HepG2 (cell line): Measurements from ENCODE around the gene TSC22D4. TPM values are rescaled to one million over a fixed set of nuclear protein-coding genes. Genes with fewer than 3 reads are reported as not detected.

ENCODE experiments used
- AFF4 ChIP-seq: sonication (generic); formaldehyde crosslinking; IDR thresholded peaks from 2 replicates; pipeline ENCODE4 v1.4.0; 2020; ENCODE audit warnings: missing genetic modification reagents
- AHR ChIP-seq: IDR thresholded peaks from 2 replicates; pipeline ENCODE4 v1.6.1; 2018; ENCODE audit warnings: missing genetic modification reagents, missing compliant biosample characterization
- ATAD3A ChIP-seq: sonication (generic); formaldehyde crosslinking; IDR thresholded peaks from 2 replicates; pipeline ENCODE4 v1.4.0; 2020; ENCODE audit warnings: missing genetic modification reagents
- CBFB ChIP-seq: sonication (generic); formaldehyde crosslinking; IDR thresholded peaks from 2 replicates; pipeline ENCODE4 v1.4.0; 2020; ENCODE audit warnings: missing genetic modification reagents
- KDM5A ChIP-seq: fragments of 200-600 bp; sonication (generic); IDR thresholded peaks from 2 replicates; pipeline ENCODE4 v1.7.0; 2018; ENCODE audit warnings: antibody characterized with exemption, mild to moderate bottlenecking, low read length, borderline replicate concordance
- NBN ChIP-seq: fragments of 450-650 bp; conservative IDR thresholded peaks from 2 replicates; pipeline ENCODE4 v1.6.1; 2017
- RARA ChIP-seq: IDR thresholded peaks from 2 replicates; pipeline ENCODE4 v1.6.1; 2016; ENCODE audit warnings: missing genetic modification reagents, missing compliant biosample characterization
- TBX3 ChIP-seq: fragments of 450-650 bp; IDR thresholded peaks from 2 replicates; pipeline ENCODE4 v1.6.1; 2017; ENCODE audit warnings: antibody characterized with exemption, mild to moderate bottlenecking, inconsistent platforms, borderline replicate concordance
- TCF12 ChIP-seq, 2 experiments: fragments of 450-650 bp in 1 of 2; sonication (generic) in 1 of 2; formaldehyde crosslinking in 1 of 2; IDR thresholded peaks; 2 replicates each; pipeline versions ENCODE4 v1.6.1 to v1.8.0; 2017 to 2022; ENCODE audit warnings: antibody characterized with exemption in 1 of 2, mild to moderate bottlenecking in 1 of 2, missing genetic modification reagents in 1 of 2, moderate library complexity in 1 of 2
- ZFYVE20 ChIP-seq: sonication (generic); formaldehyde crosslinking; IDR thresholded peaks from 2 replicates; pipeline ENCODE4 v1.8.0; 2023; ENCODE audit warnings: low read depth, mild to moderate bottlenecking, moderate library complexity, missing genetic modification reagents, borderline replicate concordance
- ZNF24 ChIP-seq: fragments of 450-650 bp; IDR thresholded peaks from 2 replicates; pipeline ENCODE4 v1.6.1; 2017; ENCODE audit warnings: antibody characterized with exemption, mild to moderate bottlenecking
- ZNF570 ChIP-seq: sonication (generic); formaldehyde crosslinking; IDR thresholded peaks from 2 replicates; pipeline ENCODE4 v1.4.0; 2020; ENCODE audit warnings: mild to moderate bottlenecking, missing genetic modification reagents, borderline replicate concordance
- polyA plus RNA-seq, 8 experiments: library from polyadenylated mRNA; depleted of rRNA in 3 of 8; stranded (reverse) in 7 of 8; unstranded in 1 of 8; fragments of >200 nt; fragmentation: Illumina TruSeq in 4 of 8; extraction: Trizol in 4 of 8; gene quantifications; 2 replicates each; pipeline versions ENCODE4 v1.2.1 to v1.2.3, GENCODE V29; 2011 to 2016; ENCODE audit warnings: low read depth in 4 of 8, missing spikeins in 1 of 8, mixed read lengths in 1 of 8; ENCODE audit not compliant: insufficient read depth in 1 of 8
- total RNA-seq, 5 experiments: library from RNA; depleted of rRNA; stranded (reverse); fragments of >200 nt; fragmentation: Illumina TruSeq; extraction: Trizol; gene quantifications; 2 replicates each; pipeline ENCODE4 v1.2.3, GENCODE V29; 2016; ENCODE audit warnings: low read depth in 1 of 5
- TF ChIP-seq, protein P1 (sequence below): sonication (generic); formaldehyde crosslinking; IDR thresholded peaks from 2 replicates; pipeline ENCODE4 v1.9.0; 2021; ENCODE audit warnings: missing genetic modification reagents, borderline replicate concordance
- TF ChIP-seq, protein P2 (sequence below): sonication (generic); formaldehyde crosslinking; IDR thresholded peaks from 2 replicates; pipeline ENCODE4 v1.5.0; 2020; ENCODE audit warnings: mild to moderate bottlenecking, low read depth, missing genetic modification reagents, borderline replicate concordance
- TF ChIP-seq, protein P3 (sequence below): sonication (generic); formaldehyde crosslinking; IDR thresholded peaks from 2 replicates; pipeline ENCODE4 v1.5.1; 2020; ENCODE audit warnings: mild to moderate bottlenecking, missing genetic modification reagents, moderate library complexity

TSC22D4 gene
- total and polyA plus RNA-seq, 2 of the 13 experiments (the other 11 are each of a cell fraction or from before 2014, with no cell fraction given): 7.7 to 8.7 TPM

DNA sequence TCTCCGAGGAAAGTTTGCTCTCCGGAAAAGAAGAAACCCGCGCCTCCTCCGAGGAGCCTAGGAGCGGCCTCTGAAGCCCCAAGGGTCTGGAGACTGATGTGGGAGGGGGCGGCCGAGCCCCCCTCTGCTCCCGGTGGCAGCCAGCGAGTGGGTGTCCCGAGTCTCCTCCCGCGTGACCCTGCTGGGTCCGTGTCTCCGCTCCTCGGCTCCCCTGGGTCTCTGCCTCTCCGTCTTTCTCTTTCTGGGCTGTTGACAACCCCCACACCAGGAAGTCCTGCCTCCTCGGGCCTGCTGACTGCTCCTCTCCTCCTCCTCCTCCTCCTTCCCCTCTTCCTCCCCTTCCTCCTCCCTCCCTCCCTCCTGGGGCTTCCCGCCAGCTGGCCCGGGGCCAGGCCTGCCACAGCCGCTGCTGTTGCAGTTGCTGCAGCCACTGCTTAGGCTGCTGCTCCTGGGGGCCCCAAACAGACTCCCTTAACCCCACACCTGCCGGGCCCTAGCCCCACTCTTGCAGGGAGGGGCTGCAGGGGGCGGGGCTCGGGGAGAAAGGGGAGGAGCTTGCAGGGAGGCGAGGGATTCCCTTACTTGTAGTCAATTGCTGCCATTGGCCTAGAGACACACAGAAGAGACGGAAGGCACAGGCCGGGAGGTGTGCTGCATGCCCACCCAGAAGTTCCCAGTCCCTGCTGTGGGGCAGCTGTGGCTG, at the start of gene TSC22D4 (continued):
- TF ChIP-seq RARA: 0 out of 2 replicates have a peak, but pooled peaks have one; percentile 11
- TF ChIP-seq ZFYVE20 (CRISPR knock-in tag): no peak
- TF ChIP-seq AFF4 (CRISPR knock-in tag): no peak
- TF ChIP-seq, protein P1, sequence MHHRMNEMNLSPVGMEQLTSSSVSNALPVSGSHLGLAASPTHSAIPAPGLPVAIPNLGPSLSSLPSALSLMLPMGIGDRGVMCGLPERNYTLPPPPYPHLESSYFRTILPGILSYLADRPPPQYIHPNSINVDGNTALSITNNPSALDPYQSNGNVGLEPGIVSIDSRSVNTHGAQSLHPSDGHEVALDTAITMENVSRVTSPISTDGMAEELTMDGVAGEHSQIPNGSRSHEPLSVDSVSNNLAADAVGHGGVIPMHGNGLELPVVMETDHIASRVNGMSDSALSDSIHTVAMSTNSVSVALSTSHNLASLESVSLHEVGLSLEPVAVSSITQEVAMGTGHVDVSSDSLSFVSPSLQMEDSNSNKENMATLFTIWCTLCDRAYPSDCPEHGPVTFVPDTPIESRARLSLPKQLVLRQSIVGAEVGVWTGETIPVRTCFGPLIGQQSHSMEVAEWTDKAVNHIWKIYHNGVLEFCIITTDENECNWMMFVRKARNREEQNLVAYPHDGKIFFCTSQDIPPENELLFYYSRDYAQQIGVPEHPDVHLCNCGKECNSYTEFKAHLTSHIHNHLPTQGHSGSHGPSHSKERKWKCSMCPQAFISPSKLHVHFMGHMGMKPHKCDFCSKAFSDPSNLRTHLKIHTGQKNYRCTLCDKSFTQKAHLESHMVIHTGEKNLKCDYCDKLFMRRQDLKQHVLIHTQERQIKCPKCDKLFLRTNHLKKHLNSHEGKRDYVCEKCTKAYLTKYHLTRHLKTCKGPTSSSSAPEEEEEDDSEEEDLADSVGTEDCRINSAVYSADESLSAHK (CRISPR knock-in tag): no peak
- peak; percentile 37; the same call in 1 of the 2 replicates for TF ChIP-seq KDM5A
- no peak for TF ChIP-seq ZNF24
- no peak for TF ChIP-seq NBN
- TF ChIP-seq CBFB (CRISPR knock-in tag): no peak
- TF ChIP-seq, protein P2, sequence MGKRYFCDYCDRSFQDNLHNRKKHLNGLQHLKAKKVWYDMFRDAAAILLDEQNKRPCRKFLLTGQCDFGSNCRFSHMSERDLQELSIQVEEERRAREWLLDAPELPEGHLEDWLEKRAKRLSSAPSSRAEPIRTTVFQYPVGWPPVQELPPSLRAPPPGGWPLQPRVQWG (CRISPR knock-in tag): no peak
- TF ChIP-seq TBX3: no peak
- no peak for TF ChIP-seq TCF12 (IDR thresholded peaks at IDR 0.05)
- TF ChIP-seq TCF12 (CRISPR knock-in tag; IDR thresholded peaks at IDR 0.05): no peak
- TF ChIP-seq, protein P3, sequence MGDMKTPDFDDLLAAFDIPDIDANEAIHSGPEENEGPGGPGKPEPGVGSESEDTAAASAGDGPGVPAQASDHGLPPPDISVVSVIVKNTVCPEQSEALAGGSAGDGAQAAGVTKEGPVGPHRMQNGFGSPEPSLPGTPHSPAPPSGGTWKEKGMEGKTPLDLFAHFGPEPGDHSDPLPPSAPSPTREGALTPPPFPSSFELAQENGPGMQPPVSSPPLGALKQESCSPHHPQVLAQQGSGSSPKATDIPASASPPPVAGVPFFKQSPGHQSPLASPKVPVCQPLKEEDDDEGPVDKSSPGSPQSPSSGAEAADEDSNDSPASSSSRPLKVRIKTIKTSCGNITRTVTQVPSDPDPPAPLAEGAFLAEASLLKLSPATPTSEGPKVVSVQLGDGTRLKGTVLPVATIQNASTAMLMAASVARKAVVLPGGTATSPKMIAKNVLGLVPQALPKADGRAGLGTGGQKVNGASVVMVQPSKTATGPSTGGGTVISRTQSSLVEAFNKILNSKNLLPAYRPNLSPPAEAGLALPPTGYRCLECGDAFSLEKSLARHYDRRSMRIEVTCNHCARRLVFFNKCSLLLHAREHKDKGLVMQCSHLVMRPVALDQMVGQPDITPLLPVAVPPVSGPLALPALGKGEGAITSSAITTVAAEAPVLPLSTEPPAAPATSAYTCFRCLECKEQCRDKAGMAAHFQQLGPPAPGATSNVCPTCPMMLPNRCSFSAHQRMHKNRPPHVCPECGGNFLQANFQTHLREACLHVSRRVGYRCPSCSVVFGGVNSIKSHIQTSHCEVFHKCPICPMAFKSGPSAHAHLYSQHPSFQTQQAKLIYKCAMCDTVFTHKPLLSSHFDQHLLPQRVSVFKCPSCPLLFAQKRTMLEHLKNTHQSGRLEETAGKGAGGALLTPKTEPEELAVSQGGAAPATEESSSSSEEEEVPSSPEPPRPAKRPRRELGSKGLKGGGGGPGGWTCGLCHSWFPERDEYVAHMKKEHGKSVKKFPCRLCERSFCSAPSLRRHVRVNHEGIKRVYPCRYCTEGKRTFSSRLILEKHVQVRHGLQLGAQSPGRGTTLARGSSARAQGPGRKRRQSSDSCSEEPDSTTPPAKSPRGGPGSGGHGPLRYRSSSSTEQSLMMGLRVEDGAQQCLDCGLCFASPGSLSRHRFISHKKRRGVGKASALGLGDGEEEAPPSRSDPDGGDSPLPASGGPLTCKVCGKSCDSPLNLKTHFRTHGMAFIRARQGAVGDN (CRISPR knock-in tag): peak; percentile 83
- no peak for TF ChIP-seq AHR (CRISPR knock-in tag)
- no peak for TF ChIP-seq ATAD3A (CRISPR knock-in tag)
- TF ChIP-seq ZNF570 (CRISPR knock-in tag): no peak
